Fibroblast of the aortic adventitia (primary cell): ENCODE measurements around the gene VANGL1. TPM values are rescaled to one million over a fixed set of nuclear protein-coding genes. Genes with fewer than 3 reads are reported as not detected.

Experiments
- DNase-seq: peaks from one replicate; pipeline ENCODE4 v3.0.0-alpha.2; 2010; ENCODE audit warnings: low read depth
- H3K4me3 ChIP-seq: 2 replicates; pipeline ENCODE4 v1.5.1; 2011; ENCODE audit warnings: low read depth, mild to moderate bottlenecking, control low read depth, low read length, moderate library complexity
- total RNA-seq: library from RNA; depleted of rRNA; stranded (reverse); fragments of >200 nt; gene quantifications from 2 replicates; pipeline ENCODE4 v1.2.3, GENCODE V29; 2012; ENCODE audit warnings: low replicate concordance
- TF ChIP-seq, protein P1 (sequence below): IDR thresholded peaks from 2 replicates; pipeline ENCODE4 v1.5.1; 2011; ENCODE audit warnings: mild to moderate bottlenecking, low read length, control low read depth, inconsistent platforms; ENCODE audit not compliant: insufficient read depth

Gene VANGL1
- total RNA-seq, 1 donor = 14.3 TPM

DNA sequence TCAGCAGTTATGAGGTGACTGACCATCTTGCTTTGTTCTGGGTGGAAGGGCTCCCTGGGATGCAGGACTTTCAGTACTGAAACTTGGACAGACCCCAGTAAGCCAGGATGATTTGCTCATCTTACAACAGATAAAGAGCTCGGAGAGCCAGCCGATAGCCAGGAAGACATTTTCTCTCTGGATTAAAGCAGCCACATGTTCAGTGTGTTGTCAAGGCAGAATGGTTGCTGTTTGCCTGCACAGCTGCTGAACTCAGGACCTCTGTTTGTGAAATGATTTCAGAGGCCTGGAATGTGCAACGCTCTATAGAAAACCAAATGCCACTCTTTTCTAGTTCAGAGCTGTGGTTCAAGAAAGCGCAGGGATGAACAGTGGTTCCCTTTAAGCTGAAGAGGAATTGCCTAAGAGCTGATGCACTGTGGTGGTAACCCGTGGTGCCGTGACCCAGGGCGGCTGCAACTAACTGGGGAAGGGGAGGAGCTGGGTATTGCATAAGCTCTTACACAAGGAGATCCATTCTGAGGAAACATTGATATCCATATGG is 86.0 kb downstream of the VANGL1 start:
- peak; percentile 85 for DNase-seq
- H3K4me3 ChIP-seq = no peak overlapping the region
- TF ChIP-seq, protein P1, sequence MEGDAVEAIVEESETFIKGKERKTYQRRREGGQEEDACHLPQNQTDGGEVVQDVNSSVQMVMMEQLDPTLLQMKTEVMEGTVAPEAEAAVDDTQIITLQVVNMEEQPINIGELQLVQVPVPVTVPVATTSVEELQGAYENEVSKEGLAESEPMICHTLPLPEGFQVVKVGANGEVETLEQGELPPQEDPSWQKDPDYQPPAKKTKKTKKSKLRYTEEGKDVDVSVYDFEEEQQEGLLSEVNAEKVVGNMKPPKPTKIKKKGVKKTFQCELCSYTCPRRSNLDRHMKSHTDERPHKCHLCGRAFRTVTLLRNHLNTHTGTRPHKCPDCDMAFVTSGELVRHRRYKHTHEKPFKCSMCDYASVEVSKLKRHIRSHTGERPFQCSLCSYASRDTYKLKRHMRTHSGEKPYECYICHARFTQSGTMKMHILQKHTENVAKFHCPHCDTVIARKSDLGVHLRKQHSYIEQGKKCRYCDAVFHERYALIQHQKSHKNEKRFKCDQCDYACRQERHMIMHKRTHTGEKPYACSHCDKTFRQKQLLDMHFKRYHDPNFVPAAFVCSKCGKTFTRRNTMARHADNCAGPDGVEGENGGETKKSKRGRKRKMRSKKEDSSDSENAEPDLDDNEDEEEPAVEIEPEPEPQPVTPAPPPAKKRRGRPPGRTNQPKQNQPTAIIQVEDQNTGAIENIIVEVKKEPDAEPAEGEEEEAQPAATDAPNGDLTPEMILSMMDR = no peak

- DNase-seq = no peak
- H3K4me3 ChIP-seq = no peak overlapping the region
- TF ChIP-seq, protein P1 = no peak
Observed at GRCh38 chr1:115728341-115728740, 86.6 kb downstream of the VANGL1 start.

DNA sequence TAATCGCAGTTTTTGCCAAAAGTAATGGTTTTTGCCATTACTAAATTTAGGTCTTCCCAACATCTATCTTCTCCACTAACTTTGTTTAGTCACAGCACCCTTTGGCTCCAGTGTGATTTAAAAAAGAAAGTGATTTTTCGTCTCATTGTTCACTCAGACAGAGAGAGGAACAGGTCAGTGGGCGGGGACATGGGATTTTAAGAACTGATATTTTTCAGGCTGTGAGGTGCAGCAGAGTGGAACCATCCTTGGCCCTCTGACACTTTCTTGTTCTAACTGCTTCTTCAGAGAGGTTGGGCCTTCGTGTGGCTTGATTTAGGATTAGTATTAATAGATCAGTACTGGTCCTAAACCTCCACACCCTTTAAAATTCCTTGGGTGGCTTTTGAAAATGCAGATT is 88.0 kb downstream of the VANGL1 start:
- no peak for DNase-seq
- TF ChIP-seq, protein P1 = no peak
- H3K4me3 ChIP-seq = no peak overlapping the region

GRCh38 chr1:115732316-115732715 is 90.5 kb downstream of the VANGL1 start:
- DNase-seq = no peak
- TF ChIP-seq, protein P1 = no peak

GRCh38 chr1:115740811-115741210 is 99.0 kb downstream of the VANGL1 start:
- no peak for DNase-seq
- no peak overlapping the region for H3K4me3 ChIP-seq
- TF ChIP-seq, protein P1 = no peak

More at GRCh38 chr1:115732316-115732715, 90.5 kb downstream of the VANGL1 start:
- H3K4me3 ChIP-seq = no peak overlapping the region

- TF ChIP-seq, protein P1 = no peak
- no peak for DNase-seq
- no peak overlapping the region for H3K4me3 ChIP-seq
Observed at GRCh38 chr1:115744646-115745275, 103.0 kb downstream of the VANGL1 start.
